HCT116 (cell line): ENCODE results near the gene TPRKB. TPM values are rescaled to one million over a fixed set of nuclear protein-coding genes. Genes with fewer than 3 reads are reported as not detected.

Source experiments
- ATAC-seq: fragments of 200-7000 bp; cut with Tn5 transposase; 2 replicates; pipeline ENCODE4 v1.9.1; 2020; ENCODE audit warnings: mild to moderate bottlenecking, moderate library complexity
- BruUV-seq: library from RNA; stranded (reverse); fragments of 400-500 nt; replicated peaks from 2 replicates; lab custom pipeline; 2021; lab: Mats Ljungman, UMichigan
- CTCF ChIA-PET: fragments of 300-600 bp; sonication (Branson Sonifier 250); formaldehyde crosslinking; loops from one replicate; lab custom pipeline; 2021; ENCODE audit warnings: antibody characterized with exemption; lab: Charles Lee
- POLR2A ChIA-PET: fragments of 300-600, 350-600 bp; sonication (Branson Sonifier 250); formaldehyde crosslinking; loops from one replicate; lab custom pipeline; 2021; ENCODE audit warnings: antibody characterized with exemption; lab: Charles Lee
- RAD21 ChIA-PET, 2 experiments: fragments of 300-600 bp; sonication (Branson Sonifier 250); formaldehyde crosslinking; loops; one replicate each; lab custom pipeline; 2023; ENCODE audit warnings: low total read pairs in 2 of 2; ENCODE audit not compliant: uncharacterized antibody in 2 of 2, unreplicated experiment in 2 of 2, low non-redundant PET in 1 of 2; lab: Charles Lee
- DNase-seq: peaks from one replicate; pipeline ENCODE4 v3.0.0-alpha.2; 2010; ENCODE audit warnings: low read depth, low spot score
- H2AFZ ChIP-seq: fragments of 200-600 bp; shearing (Covaris generic), sonication (generic); 2 replicates; pipeline ENCODE4 v1.6.1; 2017; ENCODE audit warnings: low read depth, mixed run types, mixed read lengths, antibody characterized with exemption, low read length; ENCODE audit not compliant: poor library complexity, severe bottlenecking
- H3K27ac ChIP-seq: 2 replicates; pipeline ENCODE4 v1.5.1; 2012; ENCODE audit warnings: low read depth, low read length
- H3K27me3 ChIP-seq: fragments of 200-600 bp; sonication (generic); 2 replicates; pipeline ENCODE4 v1.6.1; 2016; ENCODE audit warnings: mixed run types, low read length, mixed read lengths; ENCODE audit not compliant: insufficient read depth
- H3K36me3 ChIP-seq, 2 experiments: fragments of 200-500 bp in 1 of 2; fragments of 200-600 bp in 1 of 2; sonication (Bioruptor generic) in 1 of 2; sonication (generic) in 1 of 2; 2 replicates each; pipeline versions ENCODE4 v1.5.1 to v1.6.1; 2014 to 2016; ENCODE audit warnings: low read length in 2 of 2, inconsistent platforms in 1 of 2, mixed read lengths in 1 of 2, mixed run types in 1 of 2; ENCODE audit not compliant: insufficient read depth in 2 of 2, control insufficient read depth in 1 of 2
- H3K4me1 ChIP-seq, 2 experiments: fragments of 200-600 bp in 1 of 2; sonication (generic) in 1 of 2; 2 replicates each; pipeline versions ENCODE4 v1.5.1 to v1.6.1; 2012 to 2017; ENCODE audit warnings: low read length in 2 of 2, inconsistent platforms in 1 of 2, mild to moderate bottlenecking in 1 of 2, mixed read lengths in 1 of 2, mixed run types in 1 of 2, moderate library complexity in 1 of 2; ENCODE audit not compliant: insufficient read depth in 2 of 2, control insufficient read depth in 1 of 2
- H3K4me2 ChIP-seq: fragments of 200-600 bp; sonication (generic); 2 replicates; pipeline ENCODE4 v1.6.1; 2017; ENCODE audit warnings: mixed run types, low read length, mixed read lengths
- H3K4me3 ChIP-seq, 2 experiments: fragments of 200-600 bp in 1 of 2; sonication (generic) in 1 of 2; replicated peaks in 1 of 2; 2 replicates each; pipeline ENCODE4 v1.5.1; 2011 to 2016; ENCODE audit warnings: low read length in 2 of 2, control low read depth in 1 of 2, low read depth in 1 of 2, mild to moderate bottlenecking in 1 of 2, mixed read lengths in 1 of 2, mixed run types in 1 of 2
- H3K79me2 ChIP-seq: fragments of 200-600 bp; sonication (generic); 2 replicates; pipeline ENCODE4 v1.6.1; 2017; ENCODE audit warnings: mild to moderate bottlenecking, mixed run types, low read length, moderate library complexity, mixed read lengths; ENCODE audit not compliant: insufficient read depth
- H3K9ac ChIP-seq: fragments of 200-600 bp; sonication (generic); 2 replicates; pipeline ENCODE4 v1.6.1; 2016; ENCODE audit warnings: low read length, mixed read lengths
- H3K9me2 ChIP-seq: fragments of 200-600 bp; sonication (generic), shearing (Covaris generic); 2 replicates; pipeline ENCODE4 v1.6.1; 2017; ENCODE audit warnings: mixed run types, mild to moderate bottlenecking, moderate library complexity; ENCODE audit not compliant: insufficient read depth
- H3K9me3 ChIP-seq, 2 experiments: fragments of 200-500 bp in 1 of 2; fragments of 200-600 bp in 1 of 2; sonication (Bioruptor generic) in 1 of 2; sonication (generic) in 1 of 2; 2 replicates each; pipeline ENCODE4 v1.6.1; 2014 to 2017; ENCODE audit warnings: low read length in 2 of 2, mixed read lengths in 2 of 2, inconsistent platforms in 1 of 2, low read depth in 1 of 2, mild to moderate bottlenecking in 1 of 2, mixed run types in 1 of 2, moderate library complexity in 1 of 2; ENCODE audit not compliant: control insufficient read depth in 1 of 2, insufficient read depth in 1 of 2
- H4K20me1 ChIP-seq: fragments of 200-600 bp; sonication (generic), shearing (Covaris generic); 2 replicates; pipeline ENCODE4 v1.6.1; 2017; ENCODE audit warnings: mixed run types, mild to moderate bottlenecking, moderate library complexity; ENCODE audit not compliant: insufficient read depth
- CBX3 ChIP-seq: IDR thresholded peaks from 2 replicates; pipeline ENCODE4 v1.6.1; 2012; ENCODE audit warnings: low read depth
- CEBPB ChIP-seq: IDR thresholded peaks from 2 replicates; pipeline ENCODE4 v1.6.1; 2012; ENCODE audit warnings: low read depth
- EGR1 ChIP-seq: IDR thresholded peaks from 2 replicates; pipeline ENCODE4 v1.6.1; 2012; ENCODE audit warnings: low read depth
- ELF1 ChIP-seq: IDR thresholded peaks from 2 replicates; pipeline ENCODE4 v1.6.1; 2012; ENCODE audit warnings: low read depth, borderline replicate concordance
- EZH2 ChIP-seq: fragments of 200-600 bp; sonication (generic); IDR thresholded peaks from 2 replicates; pipeline ENCODE4 v1.6.1; 2017; ENCODE audit warnings: antibody characterized with exemption, mixed run types
- EZH2phosphoT487 ChIP-seq: fragments of 200-600 bp; IDR thresholded peaks from 2 replicates; pipeline ENCODE4 v1.6.1; 2018; ENCODE audit warnings: antibody characterized with exemption, borderline replicate concordance
- FOSL1 ChIP-seq: IDR thresholded peaks from 2 replicates; pipeline ENCODE4 v1.6.1; 2012; ENCODE audit warnings: low read depth
- JUND ChIP-seq: IDR thresholded peaks from 2 replicates; pipeline ENCODE4 v1.6.1; 2012
- POLR2A ChIP-seq: IDR thresholded peaks from 2 replicates; pipeline ENCODE4 v1.7.0; 2011; ENCODE audit warnings: borderline replicate concordance; ENCODE audit not compliant: insufficient read depth, insufficient read length; ENCODE audit errors: extremely low read depth
- POLR2AphosphoS5 ChIP-seq: IDR thresholded peaks from 2 replicates; pipeline ENCODE4 v1.6.1; 2011; ENCODE audit warnings: mild to moderate bottlenecking, low read depth, low read length, moderate library complexity
- RAD21 ChIP-seq: IDR thresholded peaks from 2 replicates; pipeline ENCODE4 v1.6.1; 2012; ENCODE audit warnings: low read depth, mild to moderate bottlenecking
- SRF ChIP-seq: IDR thresholded peaks from 2 replicates; pipeline ENCODE4 v1.6.1; 2012; ENCODE audit warnings: low read depth
- YY1 ChIP-seq: IDR thresholded peaks from 2 replicates; pipeline ENCODE4 v1.6.1; 2011; ENCODE audit warnings: low read length, low read depth, moderate library complexity, mild to moderate bottlenecking; ENCODE audit not compliant: insufficient replicate concordance; ENCODE audit errors: extremely low read depth
- ZFX ChIP-seq: fragments of 450-650 bp; IDR thresholded peaks from 2 replicates; pipeline ENCODE4 v1.6.1; 2017
- ZNF274 ChIP-seq: fragments of 200-500 bp; sonication (Bioruptor generic); IDR thresholded peaks from 2 replicates; pipeline ENCODE4 v1.6.1; 2014; ENCODE audit warnings: mild to moderate bottlenecking, low read depth, low read length, inconsistent platforms
- intact Hi-C: fragments of 100-400 bp; cut with micrococcal nuclease; formaldehyde crosslinking; loops from 2 replicates; pipeline ENCODE4 v1.10.0; 2022
- total RNA-seq: library from RNA; stranded (reverse); gene quantifications from one replicate; pipeline ENCODE4 v1.2.1, GENCODE V29; 2021; ENCODE audit not compliant: unreplicated experiment
- TF ChIP-seq, protein P1 (sequence below): IDR thresholded peaks from 2 replicates; pipeline ENCODE4 v1.6.1; 2011; ENCODE audit warnings: mild to moderate bottlenecking, low read length, moderate library complexity; ENCODE audit not compliant: insufficient replicate concordance; ENCODE audit errors: extremely low read depth
- TF ChIP-seq, protein P2 (sequence below), 3 experiments: fragments of 200-600 bp in 1 of 3; sonication (generic) in 1 of 3; IDR thresholded peaks in 2 of 3; conservative IDR thresholded peaks in 1 of 3; 2 replicates each; pipeline ENCODE4 v1.5.1; 2012 to 2017; ENCODE audit warnings: low read depth in 2 of 3, low read length in 2 of 3, antibody characterized with exemption in 1 of 3, borderline replicate concordance in 1 of 3, control low read depth in 1 of 3, mild to moderate bottlenecking in 1 of 3, mixed read lengths in 1 of 3, mixed run types in 1 of 3, moderate library complexity in 1 of 3; ENCODE audit not compliant: insufficient read depth in 1 of 3
- TF ChIP-seq, protein P3 (sequence below): IDR thresholded peaks from 2 replicates; pipeline ENCODE4 v1.6.1; 2012

Gene TPRKB
- total RNA-seq, 1 experiment from 2014 or later = 42.5 TPM

DNA sequence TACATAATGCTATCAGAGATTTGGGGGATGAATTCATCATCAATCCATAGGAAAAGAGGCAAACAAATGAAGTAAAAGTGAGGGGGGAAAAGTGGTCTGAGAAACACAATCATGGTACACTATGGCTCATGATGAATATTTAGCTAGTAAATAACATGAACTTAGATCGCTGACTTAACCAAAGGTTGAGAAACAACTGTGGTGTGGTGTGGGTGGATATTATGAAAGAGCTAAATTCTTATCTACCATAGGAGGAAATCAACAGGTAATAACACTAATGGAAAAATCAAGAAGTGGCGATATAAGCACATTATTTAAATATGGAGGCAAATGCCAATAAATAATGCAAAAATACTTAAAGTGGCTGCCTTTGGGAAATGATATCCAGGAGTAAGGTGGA, 12.2 kb upstream of the TPRKB start:
- Histone ChIP-seq H3K79me2 (no peaks in the 10 kb centered on the region), H3K9me2 (no peaks in the 10 kb centered on the region), H3K9ac (no peak overlapping the region), H3K4me2 (no peak overlapping the region), H2AFZ (no peak overlapping the region), H4K20me1 (no peaks in the 10 kb centered on the region), H3K27me3 (no peaks in the 10 kb centered on the region), H3K36me3 (peaks cover 0 to 6% of the 10 kb centered on the region in 2 experiments; a peak in 2 of 4 replicates), H3K9me3 (no peaks in the 10 kb centered on the region), H3K4me3 (no peak overlapping the region), H3K4me1 (no peaks in the 10 kb centered on the region), H3K27ac (no peak overlapping the region)
- ChIA-PET POLR2A (no interaction called here), RAD21 (no interaction called here), CTCF (no interaction called here)
- TF ChIP-seq CEBPB = no peak
- no peak for TF ChIP-seq EZH2
- TF ChIP-seq RAD21 = no peak
- TF ChIP-seq POLR2A = no peak
- TF ChIP-seq YY1 = no peak
- no peak for TF ChIP-seq JUND
- TF ChIP-seq, protein P1, sequence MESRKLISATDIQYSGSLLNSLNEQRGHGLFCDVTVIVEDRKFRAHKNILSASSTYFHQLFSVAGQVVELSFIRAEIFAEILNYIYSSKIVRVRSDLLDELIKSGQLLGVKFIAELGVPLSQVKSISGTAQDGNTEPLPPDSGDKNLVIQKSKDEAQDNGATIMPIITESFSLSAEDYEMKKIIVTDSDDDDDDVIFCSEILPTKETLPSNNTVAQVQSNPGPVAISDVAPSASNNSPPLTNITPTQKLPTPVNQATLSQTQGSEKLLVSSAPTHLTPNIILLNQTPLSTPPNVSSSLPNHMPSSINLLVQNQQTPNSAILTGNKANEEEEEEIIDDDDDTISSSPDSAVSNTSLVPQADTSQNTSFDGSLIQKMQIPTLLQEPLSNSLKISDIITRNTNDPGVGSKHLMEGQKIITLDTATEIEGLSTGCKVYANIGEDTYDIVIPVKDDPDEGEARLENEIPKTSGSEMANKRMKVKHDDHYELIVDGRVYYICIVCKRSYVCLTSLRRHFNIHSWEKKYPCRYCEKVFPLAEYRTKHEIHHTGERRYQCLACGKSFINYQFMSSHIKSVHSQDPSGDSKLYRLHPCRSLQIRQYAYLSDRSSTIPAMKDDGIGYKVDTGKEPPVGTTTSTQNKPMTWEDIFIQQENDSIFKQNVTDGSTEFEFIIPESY = no peak
- no peak for TF ChIP-seq SRF
- TF ChIP-seq EGR1 = no peak
- TF ChIP-seq EZH2phosphoT487 = no peak
- TF ChIP-seq, protein P2, sequence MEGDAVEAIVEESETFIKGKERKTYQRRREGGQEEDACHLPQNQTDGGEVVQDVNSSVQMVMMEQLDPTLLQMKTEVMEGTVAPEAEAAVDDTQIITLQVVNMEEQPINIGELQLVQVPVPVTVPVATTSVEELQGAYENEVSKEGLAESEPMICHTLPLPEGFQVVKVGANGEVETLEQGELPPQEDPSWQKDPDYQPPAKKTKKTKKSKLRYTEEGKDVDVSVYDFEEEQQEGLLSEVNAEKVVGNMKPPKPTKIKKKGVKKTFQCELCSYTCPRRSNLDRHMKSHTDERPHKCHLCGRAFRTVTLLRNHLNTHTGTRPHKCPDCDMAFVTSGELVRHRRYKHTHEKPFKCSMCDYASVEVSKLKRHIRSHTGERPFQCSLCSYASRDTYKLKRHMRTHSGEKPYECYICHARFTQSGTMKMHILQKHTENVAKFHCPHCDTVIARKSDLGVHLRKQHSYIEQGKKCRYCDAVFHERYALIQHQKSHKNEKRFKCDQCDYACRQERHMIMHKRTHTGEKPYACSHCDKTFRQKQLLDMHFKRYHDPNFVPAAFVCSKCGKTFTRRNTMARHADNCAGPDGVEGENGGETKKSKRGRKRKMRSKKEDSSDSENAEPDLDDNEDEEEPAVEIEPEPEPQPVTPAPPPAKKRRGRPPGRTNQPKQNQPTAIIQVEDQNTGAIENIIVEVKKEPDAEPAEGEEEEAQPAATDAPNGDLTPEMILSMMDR (IDR thresholded peaks at IDR 0.05 in 2 of 3, conservative IDR thresholded peaks at IDR 0.05 in 1 of 3; ENCODE audit: borderline replicate concordance in 1 of 3, insufficient read depth in 1 of 3, low read depth in 2 of 3, low read length in 2 of 3) = no peak
- TF ChIP-seq POLR2AphosphoS5 = no peak
- TF ChIP-seq ZFX = no peak
- TF ChIP-seq, protein P3, sequence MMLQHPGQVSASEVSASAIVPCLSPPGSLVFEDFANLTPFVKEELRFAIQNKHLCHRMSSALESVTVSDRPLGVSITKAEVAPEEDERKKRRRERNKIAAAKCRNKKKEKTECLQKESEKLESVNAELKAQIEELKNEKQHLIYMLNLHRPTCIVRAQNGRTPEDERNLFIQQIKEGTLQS = no peak
- TF ChIP-seq ZNF274 = no peak
- TF ChIP-seq FOSL1 = no peak
- TF ChIP-seq ELF1 = no peak
- TF ChIP-seq CBX3 = no peak
- DNase-seq (no peak), ATAC-seq (no peak)
- BruUV-seq = no TSS peak
- intact Hi-C loops = no loop called here
